Measurements from ENCODE around the gene CCNF.
"Not testable (repeated sequence)": the region's sequence is repeated elsewhere in the genome, so short reads cannot be mapped to it uniquely, and the experiment has no call there.

DNA sequence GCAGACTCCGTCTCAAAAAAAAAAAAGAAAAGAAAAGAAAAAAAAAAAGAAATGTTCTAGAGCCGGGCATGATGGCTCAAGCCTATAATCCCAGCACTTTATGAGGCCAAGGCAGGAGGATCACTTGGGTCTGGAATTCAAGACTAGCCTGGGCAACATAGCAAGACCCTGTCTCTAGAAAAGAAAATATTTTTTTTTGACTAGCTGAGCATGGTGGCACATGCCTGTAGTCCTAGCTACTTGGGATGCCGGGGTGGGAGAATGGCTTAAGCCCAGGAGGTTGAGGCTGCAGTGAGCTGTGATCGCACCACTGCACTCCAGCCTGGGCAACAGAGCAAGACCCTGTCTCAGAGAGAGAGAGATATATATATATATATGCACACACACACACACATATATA lies 6.0 kb downstream of the CCNF start:
- TF ChIP-seq, protein P1, sequence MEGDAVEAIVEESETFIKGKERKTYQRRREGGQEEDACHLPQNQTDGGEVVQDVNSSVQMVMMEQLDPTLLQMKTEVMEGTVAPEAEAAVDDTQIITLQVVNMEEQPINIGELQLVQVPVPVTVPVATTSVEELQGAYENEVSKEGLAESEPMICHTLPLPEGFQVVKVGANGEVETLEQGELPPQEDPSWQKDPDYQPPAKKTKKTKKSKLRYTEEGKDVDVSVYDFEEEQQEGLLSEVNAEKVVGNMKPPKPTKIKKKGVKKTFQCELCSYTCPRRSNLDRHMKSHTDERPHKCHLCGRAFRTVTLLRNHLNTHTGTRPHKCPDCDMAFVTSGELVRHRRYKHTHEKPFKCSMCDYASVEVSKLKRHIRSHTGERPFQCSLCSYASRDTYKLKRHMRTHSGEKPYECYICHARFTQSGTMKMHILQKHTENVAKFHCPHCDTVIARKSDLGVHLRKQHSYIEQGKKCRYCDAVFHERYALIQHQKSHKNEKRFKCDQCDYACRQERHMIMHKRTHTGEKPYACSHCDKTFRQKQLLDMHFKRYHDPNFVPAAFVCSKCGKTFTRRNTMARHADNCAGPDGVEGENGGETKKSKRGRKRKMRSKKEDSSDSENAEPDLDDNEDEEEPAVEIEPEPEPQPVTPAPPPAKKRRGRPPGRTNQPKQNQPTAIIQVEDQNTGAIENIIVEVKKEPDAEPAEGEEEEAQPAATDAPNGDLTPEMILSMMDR (IDR thresholded peaks at IDR 0.05; ENCODE audit: low read length): not testable (repeated sequence)
- not testable (repeated sequence) for TF ChIP-seq EZH2 (IDR thresholded peaks at IDR 0.05; ENCODE audit: borderline replicate concordance, low read length)
